HG02943 (cell line): ENCODE results near the gene LITAFD.

ENCODE experiments used
- ATAC-seq: cut with Tn5 transposase; IDR thresholded peaks from one replicate; pipeline ENCODE4 v1.9.1; 2021; ENCODE audit warnings: mild to moderate bottlenecking, low read depth, moderate library complexity; ENCODE audit not compliant: unreplicated experiment

LITAFD gene

GRCh38 chr16:8855051-8855786, 26.9 kb upstream of the LITAFD start:
- no peak for ATAC-seq

GRCh38 chr16:8855972-8856371, 26.2 kb upstream of the LITAFD start:
- no peak for ATAC-seq

- ATAC-seq: no peak
These were observed 22.9 kb upstream of the LITAFD start for GRCh38 chr16:8858994-8859912.

GRCh38 chr16:8859913-8860881, 22.0 kb upstream of the LITAFD start:
- no peak for ATAC-seq

- no peak for ATAC-seq
These were observed 20.4 kb upstream of the LITAFD start for GRCh38 chr16:8861563-8862308.

GRCh38 chr16:8862309-8863130, 19.6 kb upstream of the LITAFD start:
- no peak for ATAC-seq

- no peak for ATAC-seq
These were observed 18.3 kb upstream of the LITAFD start for GRCh38 chr16:8863594-8864424.

GRCh38 chr16:8864480-8865110, 17.6 kb upstream of the LITAFD start:
- no peak for ATAC-seq

GRCh38 chr16:8865145-8865882, 16.8 kb upstream of the LITAFD start:
- no peak for ATAC-seq

GRCh38 chr16:8866118-8866883, 15.8 kb upstream of the LITAFD start:
- no peak for ATAC-seq

- no peak for ATAC-seq
These were observed 15.3 kb upstream of the LITAFD start for GRCh38 chr16:8866884-8867215.

GRCh38 chr16:8867216-8867931, 14.8 kb upstream of the LITAFD start:
- ATAC-seq: no peak

- ATAC-seq: no peak
These were observed 14.2 kb upstream of the LITAFD start for GRCh38 chr16:8867932-8868415.

GRCh38 chr16:8868416-8869211, 13.5 kb upstream of the LITAFD start, which contains the start of gene CARHSP1:
Gene CARHSP1, minus strand, starts transcription at chr16:8869006. Its CDS starts 9,678 bp downstream, at chr16:8859328.
- ATAC-seq: peak; percentile 66
